ENCODE results near the gene CCNG2. TPM values are rescaled to one million over a fixed set of nuclear protein-coding genes. Genes with fewer than 3 reads are reported as not detected.
"Not testable (repeated sequence)": the region's sequence is repeated elsewhere in the genome, so short reads cannot be mapped to it uniquely, and the experiment has no call there.

Gene CCNG2
- total RNA-seq (2014; rRNA removed; shearing (Covaris generic)): 21.3 and 23.0 TPM in 2 replicates

DNA sequence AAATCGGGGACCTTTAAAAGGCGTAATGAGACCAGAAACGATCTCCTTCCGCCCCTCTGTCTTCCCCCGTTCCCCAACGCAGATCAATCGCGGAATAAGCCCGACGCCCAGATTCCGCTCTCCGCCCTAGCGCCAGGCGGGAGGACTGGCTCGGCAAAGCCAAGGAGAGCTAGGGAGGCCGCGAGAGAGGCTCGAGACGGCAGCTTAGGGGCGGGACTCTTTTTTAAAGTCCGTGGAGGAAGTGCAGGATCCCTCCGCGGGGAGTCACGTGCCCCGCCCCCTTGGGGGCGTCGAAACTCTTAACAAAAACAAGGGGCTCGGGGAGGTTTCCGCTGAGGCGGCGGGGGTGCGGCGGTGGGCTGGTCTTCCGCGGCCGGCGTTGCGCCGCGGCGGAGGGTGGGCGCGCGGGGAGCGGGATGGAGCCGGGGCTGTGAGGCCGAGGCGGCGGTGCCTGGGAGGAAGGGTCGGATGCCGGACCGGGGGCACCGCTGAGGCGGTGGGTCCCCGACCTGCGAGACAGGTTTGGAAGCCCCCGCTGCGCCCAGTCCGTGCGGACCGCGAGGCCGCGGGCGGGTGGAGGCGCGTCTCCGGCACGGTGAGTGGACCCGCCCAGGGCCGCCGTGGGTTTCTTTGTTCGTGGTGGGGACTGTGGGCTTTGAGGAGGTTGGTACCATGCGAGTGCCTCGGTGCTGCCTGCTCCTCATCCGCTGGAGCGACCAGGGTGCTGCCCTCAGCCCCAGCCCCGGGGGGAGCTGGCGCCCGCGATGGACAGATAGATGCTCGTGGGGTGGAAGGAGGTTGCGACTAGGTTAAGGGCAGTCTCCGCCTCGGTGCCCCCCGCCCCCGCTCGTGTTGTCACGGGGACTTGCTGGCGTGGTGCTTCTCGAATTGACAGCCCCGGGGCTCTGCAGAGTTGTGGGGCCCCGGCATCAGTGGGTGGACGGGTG is at the start of gene CCNG2:
CCNG2 (plus strand) TSS at position 296 of the 947 bp plus-strand sequence. CDS start 1,326 bp downstream, outside the sequence.
- DNase-seq (ENCODE audit: low spot score): peak; percentile 23

DNA sequence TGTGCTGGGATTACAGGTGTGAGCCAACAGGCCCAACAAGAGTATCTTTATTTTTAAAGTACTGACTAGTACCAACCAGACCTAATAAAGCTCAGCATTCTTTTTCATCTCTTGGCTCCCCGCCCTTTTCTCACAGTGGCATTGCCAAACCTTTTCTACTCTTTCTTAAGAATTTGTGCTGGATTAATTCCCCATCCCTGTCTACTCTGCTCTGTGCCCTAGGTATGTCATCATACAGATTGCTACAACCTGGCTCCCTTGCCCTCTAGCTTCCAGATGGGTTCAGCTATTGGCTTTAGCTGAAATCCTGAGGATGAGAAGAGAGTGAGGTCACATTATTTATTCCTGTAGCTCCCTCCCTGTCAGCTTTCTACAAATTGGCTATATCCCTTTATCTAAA is 46.3 kb upstream of the CCNG2 start:
- no peak for DNase-seq (ENCODE audit: low spot score)

GRCh38 chr4:77113069-77113468 is 43.9 kb upstream of the CCNG2 start:
- DNase-seq (ENCODE audit: low spot score): no peak

DNA sequence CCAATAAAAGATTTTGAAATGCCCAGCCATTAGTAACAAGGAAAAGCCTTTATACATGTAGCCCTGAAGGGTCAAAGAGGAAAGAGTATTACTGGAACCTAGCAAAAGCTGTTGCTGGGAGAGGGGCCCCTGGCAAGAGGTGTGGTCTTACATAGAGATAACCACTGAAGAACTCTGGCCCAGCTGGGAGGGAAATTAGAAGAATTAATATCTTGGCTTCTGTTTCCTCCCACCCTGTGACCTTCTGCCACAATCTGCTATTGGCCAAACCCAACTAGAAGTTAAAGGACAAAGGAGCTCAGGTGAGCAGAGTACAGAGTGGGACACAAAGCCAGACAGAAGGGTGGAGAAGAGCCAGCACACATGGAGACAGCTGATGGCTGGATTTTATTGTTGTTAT is 39.3 kb upstream of the CCNG2 start:
- DNase-seq (ENCODE audit: low spot score): no peak

DNA sequence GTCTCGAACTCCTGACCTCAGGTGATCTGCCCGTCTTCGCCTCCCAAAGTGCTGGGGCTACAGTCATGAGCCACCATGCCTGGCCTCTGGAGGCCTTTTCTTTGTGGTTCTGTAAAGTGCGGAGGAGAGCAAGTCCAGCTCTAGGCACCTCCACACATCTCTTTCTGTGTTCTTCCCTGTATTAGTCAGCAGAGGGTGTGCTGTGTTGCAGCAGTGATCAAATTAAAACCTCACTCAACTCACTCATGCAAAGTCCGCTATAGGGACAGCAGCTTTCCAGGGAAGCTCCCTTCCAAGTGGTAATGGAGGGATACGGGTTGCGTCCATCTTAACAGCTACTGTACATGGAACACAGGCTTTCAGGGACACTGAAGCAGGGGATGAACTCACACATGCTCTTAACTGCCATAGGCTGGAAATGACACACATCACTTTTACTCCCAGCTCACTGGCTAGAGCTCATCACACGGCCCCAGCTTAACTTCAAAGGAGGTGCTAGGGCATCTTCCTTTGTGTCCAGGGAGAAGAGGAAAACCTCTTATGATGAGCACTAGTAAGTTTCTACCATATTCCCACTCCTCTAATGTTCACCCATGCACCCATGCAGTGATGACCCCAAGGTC is 36.0 kb upstream of the CCNG2 start:
- DNase-seq (ENCODE audit: low spot score): no peak

DNA sequence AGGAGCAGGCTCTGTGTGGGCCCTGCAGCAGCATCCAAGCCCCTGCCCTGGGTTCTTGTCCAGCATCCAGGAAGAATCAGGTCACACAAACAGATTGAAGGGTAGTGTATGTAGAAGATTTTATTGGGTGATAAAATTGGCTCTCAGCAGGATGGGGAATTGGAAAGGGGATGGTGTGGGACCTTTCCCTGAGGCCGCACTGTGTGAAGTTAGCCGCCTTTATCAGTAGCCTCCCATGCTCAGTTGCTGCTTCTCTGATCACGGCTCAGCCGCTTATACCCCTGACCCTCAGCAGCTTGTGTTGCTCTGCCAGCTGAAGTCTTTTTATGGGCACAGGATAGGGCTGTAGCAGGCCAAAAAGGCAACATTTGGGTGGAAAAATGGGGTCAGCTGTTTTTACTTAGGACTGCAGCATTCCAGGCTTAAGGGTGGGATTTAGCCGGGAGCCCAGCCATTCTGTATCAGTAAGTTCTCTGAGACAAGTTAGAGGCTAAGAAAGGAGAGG is 35.2 kb upstream of the CCNG2 start:
- no peak for DNase-seq (ENCODE audit: low spot score)

DNA sequence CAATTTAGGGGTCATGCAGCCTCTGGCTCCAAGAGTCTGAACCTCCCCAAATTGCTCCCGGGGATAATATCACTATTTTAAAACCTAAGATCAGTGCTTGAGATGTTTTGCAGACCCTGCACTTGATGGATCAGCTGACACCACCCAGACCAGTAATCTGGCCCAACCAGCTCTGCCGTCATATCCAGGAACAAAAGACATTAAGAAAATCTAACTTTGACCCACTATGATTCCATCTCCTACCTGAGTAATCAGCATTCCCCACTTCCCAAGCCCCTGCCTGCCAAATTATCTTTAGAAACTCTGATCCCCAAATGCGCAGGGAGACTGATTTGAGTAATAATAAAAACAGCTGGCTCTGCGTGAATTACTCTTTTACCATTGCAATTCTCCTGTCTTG is 34.4 kb upstream of the CCNG2 start:
- no peak for DNase-seq (ENCODE audit: low spot score)

DNA sequence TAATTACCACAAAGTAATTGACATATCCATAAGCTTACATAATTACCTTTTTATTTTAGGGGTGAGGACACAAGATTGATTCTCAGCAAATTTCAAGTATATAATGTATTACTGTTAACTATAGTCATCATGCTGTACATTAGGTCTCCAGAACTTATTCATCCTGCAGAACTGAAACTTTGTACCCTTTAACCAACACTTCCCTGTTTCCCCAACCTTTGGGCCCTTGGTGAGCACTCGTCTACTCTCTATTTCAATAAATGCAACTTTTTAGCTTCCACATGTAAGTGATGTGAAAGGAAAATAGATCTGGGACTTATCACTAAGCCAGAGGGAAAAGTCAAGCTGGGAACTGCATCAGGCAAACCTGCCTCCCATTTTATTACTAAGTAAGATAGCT is 33.6 kb upstream of the CCNG2 start:
- DNase-seq (ENCODE audit: low spot score): no peak

GRCh38 chr4:77124576-77124975 is 32.4 kb upstream of the CCNG2 start:
- no peak for DNase-seq (ENCODE audit: low spot score)

GRCh38 chr4:77125961-77126360 is 31.0 kb upstream of the CCNG2 start:
- DNase-seq (ENCODE audit: low spot score): no peak

GRCh38 chr4:77126809-77127208 is 30.2 kb upstream of the CCNG2 start:
- no peak for DNase-seq (ENCODE audit: low spot score)

- no peak for DNase-seq (ENCODE audit: low spot score)
These were observed 29.8 kb upstream of the CCNG2 start for GRCh38 chr4:77127215-77127614.

DNA sequence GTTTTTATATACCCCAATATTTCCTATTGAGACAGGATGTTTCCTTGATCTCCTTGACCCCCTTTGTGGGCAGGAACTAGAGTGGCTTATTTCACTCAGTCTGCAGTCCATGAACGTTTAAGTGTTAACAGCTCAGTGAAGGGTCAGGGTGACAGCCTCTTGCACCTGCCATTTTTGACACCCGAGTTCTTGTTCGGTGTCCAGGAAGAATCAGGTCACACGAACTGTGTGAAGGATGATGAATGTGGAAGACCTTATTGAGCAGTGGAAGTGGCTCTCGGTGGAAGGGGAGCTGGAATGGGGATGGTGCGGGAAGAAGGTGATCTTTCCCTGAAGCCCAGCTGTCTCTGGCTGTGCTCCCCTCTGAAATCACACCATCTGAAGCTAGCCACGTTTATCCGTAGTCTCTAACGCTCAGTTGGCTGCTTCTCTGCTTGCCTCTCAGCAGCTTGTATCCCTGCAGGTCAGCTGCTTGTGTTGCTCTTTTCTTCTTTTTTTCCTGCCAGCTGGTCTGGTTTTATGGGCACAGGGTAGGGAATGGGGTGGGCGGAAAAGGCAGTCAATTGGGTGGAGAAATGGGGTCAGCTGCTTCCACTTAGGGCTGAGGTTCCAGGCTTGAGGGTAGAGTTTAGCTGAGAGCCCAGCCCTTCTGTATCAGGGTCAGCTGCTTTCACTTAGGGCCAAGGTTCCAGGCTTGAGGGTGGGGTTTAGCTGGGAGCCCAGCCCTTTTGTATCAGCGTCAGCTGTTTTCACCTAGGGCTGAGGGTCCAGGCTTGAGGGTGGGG is 29.0 kb upstream of the CCNG2 start:
- DNase-seq (ENCODE audit: low spot score): no peak

DNA sequence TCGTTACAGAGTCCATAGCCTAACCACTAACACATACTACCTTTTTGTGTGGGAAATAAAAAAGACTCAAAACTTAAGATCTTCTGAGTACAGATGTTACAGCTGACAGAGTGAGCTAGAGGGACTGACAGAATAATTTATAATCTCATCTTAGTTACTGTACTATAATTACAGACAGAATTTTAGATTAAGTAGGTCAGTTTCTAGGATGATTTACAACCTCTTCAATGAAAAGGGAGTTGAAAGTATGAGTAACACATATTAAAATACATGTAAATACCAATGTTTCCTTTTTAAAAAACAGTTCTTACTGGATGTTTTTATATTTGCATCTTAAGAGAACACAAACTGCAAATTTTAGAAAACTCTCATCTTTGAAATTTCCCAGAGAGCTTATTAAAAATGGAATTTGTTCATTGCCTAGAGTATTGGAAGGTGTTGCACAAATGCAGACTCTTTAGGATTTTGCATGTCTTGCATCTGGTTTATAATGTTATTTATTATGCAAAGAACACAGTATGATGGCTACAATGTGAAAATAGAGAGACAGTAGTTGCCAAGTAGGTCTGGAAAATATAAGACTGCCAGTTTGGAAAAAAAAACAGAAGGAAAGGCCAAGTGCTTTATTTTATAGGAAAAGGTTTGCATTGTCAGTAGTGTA is 24.2 kb upstream of the CCNG2 start:
- no peak for DNase-seq (ENCODE audit: low spot score)

- not testable (repeated sequence) for DNase-seq (ENCODE audit: low spot score)
These were observed 19.6 kb upstream of the CCNG2 start for GRCh38 chr4:77137448-77137847.

- no peak for DNase-seq (ENCODE audit: low spot score)
These were observed 14.9 kb upstream of the CCNG2 start for GRCh38 chr4:77141964-77142645.

DNA sequence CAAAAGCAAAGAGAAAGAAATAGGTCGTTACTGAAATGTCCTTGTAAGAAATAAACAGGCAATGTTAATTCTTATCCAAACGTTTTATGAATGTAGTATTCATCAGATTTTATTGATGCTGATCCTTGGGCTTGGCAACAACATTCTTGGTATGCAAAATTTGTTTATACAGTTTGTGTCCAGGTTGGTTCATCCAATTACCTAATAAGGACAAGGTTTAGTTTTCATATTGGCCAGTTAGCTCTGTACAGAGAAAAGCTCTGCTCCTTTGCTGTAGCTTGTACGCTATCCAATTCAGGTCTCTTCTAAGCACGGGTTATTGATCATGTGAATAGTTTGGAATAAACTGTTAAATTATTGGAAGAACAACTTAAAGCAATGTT is 14.4 kb upstream of the CCNG2 start:
- DNase-seq (ENCODE audit: low spot score): no peak

GRCh38 chr4:77143091-77143490 is 13.9 kb upstream of the CCNG2 start:
- DNase-seq (ENCODE audit: low spot score): no peak

- no peak for DNase-seq (ENCODE audit: low spot score)
These were observed 11.2 kb upstream of the CCNG2 start for GRCh38 chr4:77145842-77146185.

DNA sequence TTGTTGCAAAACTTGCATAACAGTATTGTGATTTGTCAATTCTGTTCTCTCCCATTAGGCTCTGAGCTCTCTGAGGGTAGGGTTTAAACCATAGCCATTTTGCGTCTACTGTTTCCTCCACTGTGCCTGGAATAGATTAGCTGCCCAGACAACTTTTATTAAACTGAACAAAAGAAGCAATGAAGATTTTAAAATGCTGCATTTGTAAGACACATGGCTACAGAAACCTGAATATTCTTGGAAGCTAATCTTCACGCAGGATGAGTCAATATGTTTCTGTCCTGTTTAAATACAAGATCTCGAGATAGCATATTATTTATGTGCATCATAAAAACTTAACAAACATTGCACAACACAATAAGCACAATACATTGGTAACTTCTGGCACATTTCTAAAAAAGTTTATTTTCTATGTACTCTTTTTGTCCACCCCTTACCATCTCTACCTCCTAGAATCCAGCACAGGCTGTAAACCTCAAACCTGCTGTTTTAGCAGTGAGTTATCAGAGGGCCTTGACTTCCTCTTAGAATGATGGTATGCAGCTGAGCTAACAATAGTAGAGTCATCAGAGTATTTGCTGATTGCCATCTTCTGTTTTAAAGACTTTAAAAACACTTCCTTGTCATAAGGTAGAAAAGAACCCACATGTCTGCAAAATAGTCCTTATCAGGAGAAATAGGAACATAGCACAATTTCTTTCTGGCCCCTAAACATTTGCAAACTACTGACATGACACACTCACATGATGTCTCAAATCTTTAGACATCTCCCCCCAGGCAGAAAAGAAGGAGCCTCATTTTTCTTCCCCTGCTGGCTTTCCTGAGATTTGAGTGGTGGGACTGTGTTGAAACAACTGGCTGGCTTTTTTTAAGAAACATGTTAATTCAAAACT is 10.6 kb upstream of the CCNG2 start:
- no peak for DNase-seq (ENCODE audit: low spot score)
